IMR-90 (cell line): ENCODE measurements around the gene SLIT3. TPM values are rescaled to one million over a fixed set of nuclear protein-coding genes. Genes with fewer than 3 reads are reported as not detected.

Source experiments
- ATAC-seq: fragments of 200-7000 bp; cut with Tn5 transposase; 2 replicates; pipeline ENCODE4 v1.9.1; 2020; ENCODE audit warnings: low read depth, mild to moderate bottlenecking, moderate library complexity
- BruUV-seq: library from RNA; stranded (reverse); fragments of 400-500 nt; replicated peaks from 2 replicates; lab custom pipeline; 2021; lab: Mats Ljungman, UMichigan
- CTCF ChIA-PET: fragments of 300-600 bp; formaldehyde crosslinking; extraction: SDS; loops from one replicate; lab custom pipeline; 2021; ENCODE audit warnings: antibody characterized with exemption; lab: Yijun Ruan, JAX
- POLR2A ChIA-PET: fragments of 300-600 bp; sonication (Branson Sonifier 250); formaldehyde crosslinking; loops from one replicate; lab custom pipeline; 2022; ENCODE audit warnings: antibody characterized with exemption; ENCODE audit not compliant: unreplicated experiment; lab: Charles Lee
- DNase-seq: peaks from one replicate; pipeline ENCODE4 v3.0.0; 2013
- H2AFZ ChIP-seq: replicated peaks from 2 replicates; pipeline ENCODE3; 2013; ENCODE audit warnings: low read length, mild to moderate bottlenecking; ENCODE audit not compliant: poor library complexity
- H2AK5ac ChIP-seq: 2 replicates; pipeline ENCODE4 v1.6.1; 2013; ENCODE audit warnings: low read depth, low read length, inconsistent platforms
- H2AK9ac ChIP-seq: replicated peaks from 2 replicates; pipeline ENCODE3; 2013; ENCODE audit warnings: mild to moderate bottlenecking, low read depth, low read length, moderate library complexity; ENCODE audit not compliant: poor library complexity
- H2BK120ac ChIP-seq: 2 replicates; pipeline ENCODE4 v1.6.1; 2013; ENCODE audit warnings: low read depth, low read length, inconsistent platforms
- H2BK15ac ChIP-seq: 3 replicates; pipeline ENCODE4 v1.6.1; 2013; ENCODE audit warnings: low read depth, low read length, inconsistent platforms
- H2BK20ac ChIP-seq: 2 replicates; pipeline ENCODE4 v1.6.1; 2013; ENCODE audit warnings: low read depth, mild to moderate bottlenecking, inconsistent platforms, low read length, moderate library complexity
- H2BK5ac ChIP-seq: 2 replicates; pipeline ENCODE4 v1.6.1; 2013; ENCODE audit warnings: mild to moderate bottlenecking, low read depth, low read length, inconsistent platforms; ENCODE audit not compliant: poor library complexity, severe bottlenecking
- H3K14ac ChIP-seq: replicated peaks from 2 replicates; pipeline ENCODE4 v1.6.1; 2013; ENCODE audit warnings: low read depth, low read length, inconsistent platforms
- H3K18ac ChIP-seq: 2 replicates; pipeline ENCODE4 v1.6.1; 2013; ENCODE audit warnings: low read depth, low read length, control low read depth
- H3K23ac ChIP-seq: 2 replicates; pipeline ENCODE4 v1.6.1; 2013; ENCODE audit warnings: low read depth, low read length, inconsistent platforms
- H3K27ac ChIP-seq: 2 replicates; pipeline ENCODE4 v1.5.1; 2013; ENCODE audit warnings: mild to moderate bottlenecking, control low read depth, low read length; ENCODE audit not compliant: insufficient read depth
- H3K27me3 ChIP-seq: 2 replicates; pipeline ENCODE4 v1.6.1; 2013; ENCODE audit warnings: low read length; ENCODE audit not compliant: control insufficient read depth, insufficient read depth
- H3K36me3 ChIP-seq: 2 replicates; pipeline ENCODE4 v1.6.1; 2013; ENCODE audit warnings: low read length, mixed read lengths; ENCODE audit not compliant: control insufficient read depth, insufficient read depth
- H3K4ac ChIP-seq: 2 replicates; pipeline ENCODE4 v1.6.1; 2013; ENCODE audit warnings: low read depth, low read length, inconsistent platforms
- H3K4me1 ChIP-seq: 2 replicates; pipeline ENCODE4 v1.6.1; 2013; ENCODE audit warnings: low read length, mixed read lengths; ENCODE audit not compliant: control insufficient read depth, insufficient read depth
- H3K4me2 ChIP-seq: 2 replicates; pipeline ENCODE4 v1.6.1; 2013; ENCODE audit warnings: low read depth, mild to moderate bottlenecking, control low read depth, low read length, moderate library complexity
- H3K4me3 ChIP-seq: 2 replicates; pipeline ENCODE4 v1.5.1; 2013; ENCODE audit warnings: low read depth, mild to moderate bottlenecking, control low read depth, low read length, moderate library complexity; ENCODE audit not compliant: insufficient read depth
- H3K56ac ChIP-seq: 2 replicates; pipeline ENCODE4 v1.6.1; 2013; ENCODE audit warnings: low read length, inconsistent platforms; ENCODE audit not compliant: insufficient read depth; ENCODE audit errors: extremely low read depth
- H3K79me1 ChIP-seq, 2 experiments: 2 replicates each; pipeline ENCODE4 v1.6.1; 2013; ENCODE audit warnings: low read length in 2 of 2, inconsistent platforms in 1 of 2, low read depth in 1 of 2
- H3K9ac ChIP-seq: 2 replicates; pipeline ENCODE4 v1.6.1; 2013; ENCODE audit warnings: low read depth, low read length, control low read depth
- H3K9me1 ChIP-seq: 2 replicates; pipeline ENCODE4 v1.6.1; 2013; ENCODE audit warnings: low read length, inconsistent platforms; ENCODE audit not compliant: insufficient read depth
- H3K9me3 ChIP-seq: 2 replicates; pipeline ENCODE4 v1.6.1; 2013; ENCODE audit warnings: low read length; ENCODE audit not compliant: control insufficient read depth, insufficient read depth
- H4K20me1 ChIP-seq: 2 replicates; pipeline ENCODE4 v1.6.1; 2013; ENCODE audit warnings: low read length, inconsistent platforms; ENCODE audit not compliant: insufficient read depth
- H4K5ac ChIP-seq: 2 replicates; pipeline ENCODE4 v1.6.1; 2013; ENCODE audit warnings: mild to moderate bottlenecking, low read depth, low read length, control low read depth
- H4K8ac ChIP-seq, 2 experiments: 2 replicates each; pipeline ENCODE4 v1.6.1; 2013; ENCODE audit warnings: low read depth in 2 of 2, low read length in 2 of 2, control low read depth in 1 of 2, inconsistent platforms in 1 of 2
- H4K91ac ChIP-seq: 2 replicates; pipeline ENCODE4 v1.6.1; 2013; ENCODE audit warnings: low read depth, low read length, inconsistent platforms; ENCODE audit not compliant: insufficient read depth
- BHLHE40 ChIP-seq: fragments of 150-350 bp; IDR thresholded peaks from 2 replicates; pipeline ENCODE4 v1.6.1; 2016; ENCODE audit warnings: mild to moderate bottlenecking, low read depth, low read length
- CEBPB ChIP-seq: IDR thresholded peaks from 2 replicates; pipeline ENCODE4 v1.6.1; 2012; ENCODE audit warnings: low read depth, low read length, improper control_type of control experiment
- CHD1 ChIP-seq: IDR thresholded peaks from 2 replicates; pipeline ENCODE4 v1.6.1; 2012; ENCODE audit warnings: low read depth, low read length, improper control_type of control experiment
- CTCF ChIP-seq: conservative IDR thresholded peaks from 2 replicates; pipeline ENCODE4 v1.5.1; 2012; ENCODE audit warnings: mild to moderate bottlenecking, low read depth, low read length, improper control_type of control experiment
- FOS ChIP-seq: fragments of 150-350 bp; IDR thresholded peaks from 2 replicates; pipeline ENCODE4 v1.6.1; 2016; ENCODE audit warnings: low read depth, low read length
- MAFK ChIP-seq: IDR thresholded peaks from 2 replicates; pipeline ENCODE4 v1.6.1; 2012; ENCODE audit warnings: low read depth, low read length, improper control_type of control experiment
- MAZ ChIP-seq: IDR thresholded peaks from 2 replicates; pipeline ENCODE4 v1.6.1; 2012; ENCODE audit warnings: low read depth, mild to moderate bottlenecking, low read length, improper control_type of control experiment, moderate library complexity, borderline replicate concordance
- MXI1 ChIP-seq: IDR thresholded peaks from 2 replicates; pipeline ENCODE4 v1.6.1; 2012; ENCODE audit warnings: low read depth, mild to moderate bottlenecking, low read length, moderate library complexity, borderline replicate concordance
- NFE2L2 ChIP-seq: fragments of 150-350 bp; IDR thresholded peaks from 2 replicates; pipeline ENCODE4 v1.6.1; 2016; ENCODE audit warnings: low read depth, mild to moderate bottlenecking, low read length
- POLR2A ChIP-seq: IDR thresholded peaks from 2 replicates; pipeline ENCODE4 v1.6.1; 2012; ENCODE audit warnings: mild to moderate bottlenecking, low read depth, low read length
- RAD21 ChIP-seq: IDR thresholded peaks from 2 replicates; pipeline ENCODE4 v1.6.1; 2012; ENCODE audit warnings: low read length, improper control_type of control experiment
- RCOR1 ChIP-seq: IDR thresholded peaks from 2 replicates; pipeline ENCODE4 v1.6.1; 2012; ENCODE audit warnings: mild to moderate bottlenecking, low read length, improper control_type of control experiment; ENCODE audit not compliant: insufficient replicate concordance
- RFX5 ChIP-seq: IDR thresholded peaks from 2 replicates; pipeline ENCODE4 v1.8.0; 2012; ENCODE audit warnings: low read depth, mild to moderate bottlenecking, low read length, moderate library complexity
- SMC3 ChIP-seq: fragments of 150-350 bp; IDR thresholded peaks from 2 replicates; pipeline ENCODE4 v1.6.1; 2016; ENCODE audit warnings: low read depth, mild to moderate bottlenecking, antibody characterized with exemption, low read length, moderate library complexity
- USF2 ChIP-seq: fragments of 150-350 bp; IDR thresholded peaks from 2 replicates; pipeline ENCODE4 v1.6.1; 2017; ENCODE audit warnings: mild to moderate bottlenecking, antibody characterized with exemption, low read length, low read depth
- WGBS, 2 experiments: methylation state at CpG; one replicate each; pipeline versions ENCODE4 v1.1.5 to v1.1.7; 2013; ENCODE audit warnings: missing lambda C conversion rate in 2 of 2; ENCODE audit not compliant: insufficient read length in 1 of 2; ENCODE audit errors: extremely low coverage in 2 of 2; 5-methylcytosine and 5-hydroxymethylcytosine counted together
- dilution Hi-C: fragments of 300-500 bp; cut with HindIII; formaldehyde crosslinking; loops from one replicate; pipeline ENCODE4 v1.14.3; 2018; ENCODE audit warnings: low sequenced_read_pairs; ENCODE audit not compliant: unreplicated experiment
- in situ Hi-C: fragments of 300-500 bp; cut with MboI; formaldehyde crosslinking; loops from 3 replicates; pipeline ENCODE4 v1.14.3; 2019; ENCODE audit warnings: low sequenced_read_pairs, inconsistent platforms, mixed read lengths
- intact Hi-C: fragments of 100-400 bp; cut with micrococcal nuclease; formaldehyde crosslinking; loops from 2 replicates; pipeline ENCODE4 v1.10.0; 2022
- polyA plus RNA-seq, 3 experiments: library from polyadenylated mRNA; depleted of rRNA; stranded (reverse); fragments of >200 nt; gene quantifications; 2 replicates each; pipeline ENCODE4 v1.2.3, GENCODE V29; 2012; ENCODE audit warnings: low replicate concordance in 1 of 3
- total RNA-seq: library from RNA; depleted of rRNA; stranded (reverse); fragments of >200 nt; gene quantifications from 2 replicates; pipeline ENCODE4 v1.2.3, GENCODE V29; 2012
- TF ChIP-seq, protein P1 (sequence below): fragments of 150-350 bp; IDR thresholded peaks from 2 replicates; pipeline ENCODE4 v1.6.1; 2016; ENCODE audit warnings: low read depth, mild to moderate bottlenecking, low read length, moderate library complexity, borderline replicate concordance

The SLIT3 gene
- total and polyA plus RNA-seq, 2 of the 4 experiments (the other 2 are of a cell fraction) = 0.18 to 0.50 TPM

DNA sequence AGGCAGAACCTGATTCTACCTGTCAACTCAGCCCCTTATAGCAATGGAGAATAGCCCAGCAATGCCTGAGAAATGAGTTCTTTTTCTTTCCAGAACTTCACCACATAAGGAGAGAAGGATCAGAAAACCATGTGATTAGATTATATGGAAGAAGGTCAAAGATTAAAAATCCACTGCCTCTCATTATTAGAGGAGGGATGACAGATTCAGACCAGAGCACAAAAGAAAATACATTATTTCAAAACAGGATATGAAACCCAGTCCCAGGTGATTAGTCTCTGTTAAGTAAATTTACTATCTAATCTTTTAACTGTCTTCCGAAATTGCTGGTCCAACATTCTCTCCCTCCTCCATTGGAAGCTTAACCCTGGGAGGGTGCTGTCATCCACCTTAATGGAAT, 322.4 kb downstream of the SLIT3 start:
- Histone ChIP-seq H2BK120ac (no peak overlapping the region), H4K5ac (no peak overlapping the region), H2BK15ac (no peak overlapping the region), H3K23ac (no peak overlapping the region), H3K9me1 (no peaks in the 10 kb centered on the region), H3K36me3 (no peaks in the 10 kb centered on the region), H3K56ac (no peak overlapping the region), H3K79me1 (no peaks in the 10 kb centered on the region), H3K14ac (no peak overlapping the region), H2AFZ (no peak overlapping the region), H3K27me3 (no peaks in the 10 kb centered on the region), H3K18ac (no peak overlapping the region), H2BK20ac (no peak overlapping the region), H4K20me1 (no peaks in the 10 kb centered on the region), H3K4me1 (no peaks in the 10 kb centered on the region), H3K9ac (no peak overlapping the region), H2AK5ac (no peak overlapping the region), H2BK5ac (no peak overlapping the region), H3K4ac (no peak overlapping the region), H2AK9ac (no peak overlapping the region), H3K27ac (no peak overlapping the region), H4K91ac (no peak overlapping the region), H3K9me3 (no peaks in the 10 kb centered on the region), H3K4me3 (no peak overlapping the region), H4K8ac (no peak overlapping the region), H3K4me2 (no peak overlapping the region)
- ChIA-PET POLR2A (interaction anchor here (0.6 kb wide), 1 partner anchor 552 kb away, joined by 3 read pairs; no protein-coding TSS in a partner anchor), CTCF (no interaction called here)
- in situ Hi-C loops = no loop called here
- dilution Hi-C loops = no loop called here
- WGBS, 2 experiments = no CpG with 5 or more reads among the region's 1 CpG
- BruUV-seq = no TSS peak
- intact Hi-C loops = no loop called here
- no peak for DNase-seq
- no peak for TF ChIP-seq MAFK
- no peak for TF ChIP-seq CHD1
- TF ChIP-seq NFE2L2 = no peak
- TF ChIP-seq RCOR1 = no peak
- TF ChIP-seq MAZ = no peak
- no peak for TF ChIP-seq MXI1
- TF ChIP-seq USF2 = no peak
- TF ChIP-seq BHLHE40 = no peak
- TF ChIP-seq RAD21 = no peak
- TF ChIP-seq, protein P1, sequence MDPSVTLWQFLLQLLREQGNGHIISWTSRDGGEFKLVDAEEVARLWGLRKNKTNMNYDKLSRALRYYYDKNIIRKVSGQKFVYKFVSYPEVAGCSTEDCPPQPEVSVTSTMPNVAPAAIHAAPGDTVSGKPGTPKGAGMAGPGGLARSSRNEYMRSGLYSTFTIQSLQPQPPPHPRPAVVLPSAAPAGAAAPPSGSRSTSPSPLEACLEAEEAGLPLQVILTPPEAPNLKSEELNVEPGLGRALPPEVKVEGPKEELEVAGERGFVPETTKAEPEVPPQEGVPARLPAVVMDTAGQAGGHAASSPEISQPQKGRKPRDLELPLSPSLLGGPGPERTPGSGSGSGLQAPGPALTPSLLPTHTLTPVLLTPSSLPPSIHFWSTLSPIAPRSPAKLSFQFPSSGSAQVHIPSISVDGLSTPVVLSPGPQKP = no peak
- TF ChIP-seq SMC3 = no peak
- no peak for TF ChIP-seq FOS
- TF ChIP-seq RFX5 = no peak
- no peak for TF ChIP-seq CTCF
- no peak for TF ChIP-seq POLR2A
- no peak for TF ChIP-seq CEBPB
- ATAC-seq = no peak
